GM21360 (cell line): ENCODE measurements around the gene EPPIN.
"Not testable (repeated sequence)": the region's sequence is repeated elsewhere in the genome, so short reads cannot be mapped to it uniquely, and the experiment has no call there.

ENCODE experiments used
- ATAC-seq: cut with Tn5 transposase; IDR thresholded peaks from one replicate; pipeline ENCODE4 v1.9.1; 2021; ENCODE audit warnings: mild to moderate bottlenecking, moderate library complexity; ENCODE audit not compliant: unreplicated experiment

The EPPIN gene

GRCh38 chr20:45547206-45547770 is at the start of gene EPPIN:
TSS of gene EPPIN (minus strand) at chr20:45547401. CDS start at chr20:45547357, 44 bp downstream.
- no peak for ATAC-seq

- ATAC-seq: no peak
These were observed 48.0 kb upstream of the EPPIN start for GRCh38 chr20:45595235-45595634.

GRCh38 chr20:45593498-45593897 is 46.3 kb upstream of the EPPIN start:
- no peak for ATAC-seq

DNA sequence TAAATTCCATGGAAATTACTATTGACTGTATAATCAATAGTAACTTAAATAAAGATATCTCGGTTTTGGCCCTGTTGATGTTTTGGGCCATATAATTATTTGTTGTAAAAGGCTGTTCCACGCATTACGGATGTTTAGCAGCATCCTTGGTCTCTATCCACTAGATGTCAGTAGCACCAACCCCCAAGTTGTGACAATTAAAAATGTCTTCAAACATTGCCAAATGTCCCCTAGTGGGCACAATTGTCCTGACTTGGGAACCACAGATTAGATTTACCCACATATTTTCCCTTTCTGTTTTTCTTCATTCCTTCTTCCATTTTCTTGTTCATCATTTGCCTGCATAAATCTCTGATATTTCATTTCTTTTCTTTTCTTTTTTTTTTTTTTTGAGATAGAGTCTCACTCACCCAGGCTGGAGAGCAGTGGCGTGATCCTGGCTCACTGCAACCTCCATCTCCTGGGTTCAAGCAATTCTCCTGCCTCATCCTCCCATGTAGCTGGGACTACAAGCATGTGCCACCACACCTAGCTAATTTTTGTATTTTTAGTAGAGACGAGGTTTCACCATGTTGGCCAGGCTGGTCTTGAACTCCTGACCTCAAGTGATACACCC is 45.5 kb upstream of the EPPIN start:
- no peak for ATAC-seq

DNA sequence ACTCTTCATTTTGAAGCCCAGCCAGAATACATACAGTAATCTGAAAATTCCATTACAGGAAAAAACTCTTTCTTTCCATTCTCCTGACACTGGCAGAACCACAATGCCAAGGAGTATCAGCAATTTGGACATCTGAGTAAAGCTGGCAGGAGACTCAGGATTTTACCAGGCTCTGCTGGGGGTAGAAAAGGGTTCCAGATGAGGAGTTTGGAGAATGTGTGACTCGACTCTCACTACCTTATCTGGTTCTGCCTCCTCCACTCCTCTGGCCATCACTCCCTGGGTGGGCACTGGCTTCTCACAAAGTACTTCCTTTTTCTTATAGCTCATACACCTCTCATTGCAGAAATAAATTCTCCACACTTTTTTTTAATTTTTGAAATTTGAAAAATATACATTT is 42.5 kb upstream of the EPPIN start:
- ATAC-seq: no peak

- ATAC-seq: no peak
These were observed 41.6 kb upstream of the EPPIN start for GRCh38 chr20:45588800-45589199.

DNA sequence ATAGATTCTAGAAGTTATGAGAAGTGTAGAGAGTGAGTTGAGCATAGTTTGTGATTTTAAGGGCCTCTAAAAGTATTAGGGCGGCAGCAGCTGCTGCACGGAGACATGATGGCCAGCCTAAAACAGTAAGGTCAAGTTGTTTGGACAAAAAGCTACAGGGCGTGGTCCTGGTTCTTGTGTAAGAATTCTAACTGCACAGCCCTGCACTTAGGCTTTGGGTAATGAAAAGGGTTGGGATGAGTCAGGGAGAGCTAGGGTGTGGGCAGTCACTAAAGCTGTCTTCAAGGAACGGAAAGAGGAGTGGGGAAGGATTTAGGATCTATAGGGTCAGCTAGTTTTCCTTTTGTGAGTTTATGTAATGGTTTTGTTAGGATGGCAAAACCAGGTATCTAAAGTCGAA is 38.8 kb upstream of the EPPIN start:
- not testable (repeated sequence) for ATAC-seq

- ATAC-seq: not testable (repeated sequence)
These were observed 37.1 kb upstream of the EPPIN start for GRCh38 chr20:45584294-45584693.

DNA sequence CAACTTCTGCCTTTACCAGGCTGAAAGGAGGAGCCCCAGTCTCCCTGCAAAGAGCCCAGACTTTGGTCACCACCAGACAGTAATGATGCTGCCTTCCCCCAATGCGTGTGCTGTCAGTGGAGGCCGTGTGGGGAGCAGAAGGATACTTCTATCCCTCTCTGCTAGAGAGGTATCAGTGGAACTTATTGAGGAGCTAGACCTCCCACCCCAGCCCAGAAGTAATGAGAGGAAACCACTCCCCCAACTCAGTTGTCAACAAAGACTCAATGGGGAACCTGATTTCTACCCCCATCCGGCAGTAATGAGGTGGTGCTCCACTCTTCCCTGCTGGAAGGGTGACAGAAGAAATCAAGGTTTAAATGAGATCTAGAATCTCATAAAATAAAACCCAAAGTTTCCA is 36.3 kb upstream of the EPPIN start:
- no peak for ATAC-seq

DNA sequence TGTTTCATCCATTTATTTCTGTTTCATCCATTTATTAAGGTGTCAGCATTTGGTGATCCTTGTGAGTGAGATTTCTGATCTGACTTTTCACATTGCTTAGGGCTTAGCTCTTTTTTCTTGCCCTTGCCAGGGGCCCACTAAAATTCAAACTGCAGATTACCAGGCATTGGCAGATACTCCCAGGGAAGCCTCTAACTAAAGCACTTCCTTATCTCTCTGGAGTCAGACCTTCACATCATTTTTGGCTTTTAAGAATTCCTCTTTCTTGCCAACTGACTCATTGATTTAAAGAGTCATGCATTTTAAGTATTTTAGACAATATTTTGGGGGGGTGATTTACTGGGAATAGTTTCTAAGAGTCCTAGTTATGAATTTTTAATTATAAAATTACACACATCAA is 34.5 kb upstream of the EPPIN start:
- ATAC-seq: no peak

DNA sequence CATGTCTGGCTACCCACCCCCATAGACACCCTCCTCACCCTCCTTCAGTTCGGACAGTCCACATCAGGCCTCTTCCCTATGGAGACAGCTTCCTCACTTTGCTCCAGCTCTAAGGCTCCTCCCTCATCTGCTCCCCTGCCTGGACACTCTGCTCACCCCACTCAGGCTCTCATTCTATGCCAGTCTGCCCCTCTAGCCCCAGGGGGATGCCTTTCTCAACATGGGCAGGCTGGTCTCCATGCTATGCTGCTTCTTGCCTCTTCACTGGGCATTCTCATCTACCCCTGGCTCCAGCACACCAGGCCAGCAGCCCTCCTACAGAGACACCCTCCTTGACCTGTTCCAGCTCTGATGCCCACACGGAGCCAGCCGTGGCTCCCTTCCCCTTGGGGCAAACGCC is 32.0 kb upstream of the EPPIN start, which contains the start of gene WFDC8:
Gene WFDC8, minus strand, starts transcription at position 101 of the 400 bp plus-strand sequence. Its CDS starts 37 bp downstream, at position 64.
- ATAC-seq: no peak

GRCh38 chr20:45578231-45578630 is 31.0 kb upstream of the EPPIN start:
- ATAC-seq: no peak

GRCh38 chr20:45576995-45577394 is 29.8 kb upstream of the EPPIN start:
- no peak for ATAC-seq

DNA sequence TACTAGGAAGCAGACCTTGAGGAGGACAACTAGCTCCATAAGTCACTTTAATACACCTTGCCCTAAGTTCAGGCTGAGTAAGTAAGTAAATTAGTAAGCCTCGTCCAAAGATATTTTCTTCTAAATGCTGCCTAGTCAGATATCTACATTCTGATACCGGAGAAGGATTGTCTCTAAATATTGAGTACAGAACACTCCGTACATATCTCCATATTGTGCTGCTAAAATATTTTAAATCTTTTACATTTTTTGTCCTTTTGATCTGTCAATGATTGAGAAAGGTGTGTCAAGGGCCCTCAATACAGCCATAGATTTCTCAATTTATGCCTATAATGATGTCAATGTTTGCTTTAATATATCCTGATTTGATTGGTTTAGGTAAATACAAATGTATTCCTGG is 28.7 kb upstream of the EPPIN start:
- no peak for ATAC-seq

DNA sequence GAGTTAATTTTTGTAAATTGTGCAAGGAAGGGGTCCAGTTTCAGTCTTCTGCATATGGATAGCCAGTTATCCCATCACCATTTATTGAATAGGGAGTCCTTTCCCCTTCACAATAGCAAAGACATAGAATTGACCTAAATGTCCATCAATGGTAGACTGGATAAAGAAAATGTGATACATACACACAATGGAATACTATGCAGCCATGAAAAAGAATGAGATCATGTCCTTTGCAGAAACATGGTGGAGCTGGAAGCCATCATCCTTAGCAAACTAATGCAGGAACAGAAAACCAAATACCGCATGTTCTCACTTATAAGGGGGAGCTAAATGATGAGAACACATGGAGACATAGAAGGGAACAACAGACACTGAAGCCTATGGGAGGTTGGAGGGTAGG is 22.4 kb upstream of the EPPIN start:
- ATAC-seq: not testable (repeated sequence)

- no peak for ATAC-seq
These were observed 17.6 kb upstream of the EPPIN start for GRCh38 chr20:45564760-45565276.

- no peak for ATAC-seq
These were observed 8.0 kb upstream of the EPPIN start for GRCh38 chr20:45555198-45555597.

DNA sequence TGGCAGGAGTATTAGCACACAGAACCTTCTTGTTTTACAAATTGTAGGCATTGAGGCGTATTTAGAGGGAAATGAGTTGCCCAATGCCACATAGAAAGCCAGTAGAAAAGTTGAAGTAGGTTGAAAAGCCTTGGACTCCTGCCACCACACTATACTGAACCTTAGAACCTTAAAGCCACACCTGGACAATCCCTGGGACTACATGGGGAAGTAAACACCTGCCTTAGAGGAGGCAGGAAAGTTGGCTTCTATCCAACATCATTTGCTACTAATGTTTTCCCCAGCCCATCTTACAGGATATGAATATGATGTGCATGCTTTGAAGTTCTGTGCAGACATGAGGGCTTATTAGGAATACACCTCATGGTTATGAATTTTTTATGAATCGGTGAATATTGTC is 5.3 kb upstream of the EPPIN start:
- no peak for ATAC-seq

DNA sequence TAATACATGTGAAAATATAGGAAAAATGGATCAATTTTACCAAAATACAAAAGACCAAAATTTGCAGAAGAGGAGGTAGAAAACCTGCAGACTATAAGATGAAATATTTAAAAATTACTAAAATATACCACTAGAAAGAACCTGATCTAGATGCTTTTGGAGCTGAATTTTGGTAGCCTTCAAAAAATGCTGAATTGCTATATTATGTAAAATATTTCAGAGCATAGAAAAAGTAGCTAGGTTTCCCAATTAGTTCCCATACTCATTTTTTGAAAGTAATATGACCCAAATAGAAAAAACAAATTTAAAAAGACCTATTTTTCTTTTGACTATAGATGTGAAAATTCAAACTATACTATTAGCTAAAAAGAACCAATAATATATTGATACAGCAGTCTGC is 3.6 kb upstream of the EPPIN start:
- no peak for ATAC-seq

GRCh38 chr20:45548410-45548809 is 1.2 kb upstream of the EPPIN start:
- ATAC-seq: no peak

DNA sequence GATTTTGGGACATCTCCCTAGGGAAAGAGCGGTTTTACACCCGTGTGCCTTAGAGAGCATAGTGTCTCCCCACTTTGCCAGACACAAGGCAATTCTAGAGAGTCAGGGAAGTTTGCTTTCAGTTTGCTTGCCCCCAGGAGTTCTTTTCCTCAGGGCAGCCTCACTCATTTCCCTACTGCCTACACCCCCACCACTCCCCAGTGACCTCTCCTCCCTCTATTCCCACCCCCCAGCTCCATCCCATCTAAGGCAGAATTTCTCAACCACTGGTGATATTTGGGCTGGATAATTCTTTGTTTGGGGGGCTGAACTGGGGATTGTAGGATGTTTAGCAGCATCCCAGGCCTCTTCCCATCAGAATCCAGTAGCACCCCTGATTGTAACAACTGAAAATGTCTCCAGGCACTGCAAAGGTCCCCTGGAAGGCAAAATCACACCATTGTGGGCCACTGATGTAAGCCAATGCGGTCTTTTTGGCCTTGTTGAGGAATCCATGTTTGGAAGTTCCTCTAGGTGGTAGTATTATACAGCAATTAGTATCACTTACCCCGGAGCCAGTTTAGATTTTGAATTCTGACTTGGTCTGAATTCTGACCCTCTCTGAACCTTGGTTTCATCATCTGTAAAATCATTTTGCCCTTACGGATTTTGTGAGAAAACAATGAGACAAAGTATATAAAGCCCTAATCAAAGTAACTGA is 1.3 kb downstream of the EPPIN start:
- ATAC-seq: no peak

DNA sequence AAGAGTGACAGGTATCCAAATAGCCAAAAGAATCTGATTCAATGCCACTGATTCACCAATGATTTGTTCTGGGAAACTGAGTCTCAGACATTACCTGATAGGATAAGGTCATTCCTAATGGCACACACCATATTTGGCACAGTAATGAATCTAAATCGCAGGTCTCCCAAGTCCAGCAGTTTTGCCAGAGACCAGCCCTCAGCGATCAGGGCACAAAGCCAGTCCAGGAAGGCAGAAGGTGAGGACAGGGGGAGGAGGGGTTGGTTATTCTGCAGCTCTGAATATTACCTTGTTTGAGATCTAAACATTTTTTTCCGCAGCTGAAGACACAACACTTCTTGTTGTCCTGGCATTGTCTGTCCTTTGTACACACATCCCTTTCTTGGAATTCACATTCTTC is 1.9 kb downstream of the EPPIN start:
- no peak for ATAC-seq
